Hematopoietic multipotent progenitor cell treated with erythropoietin and hydrocortisone succinate and interleukin-3 and kit ligand, for 8 days (in vitro differentiated cells): ENCODE results near the gene BMP10.

Source experiments
- DNase-seq: peaks from one replicate; pipeline ENCODE4 v3.0.0-alpha.2; 2015

BMP10 gene

GRCh38 chr2:68847751-68848150 lies 23.4 kb downstream of the BMP10 start:
- no peak for DNase-seq

GRCh38 chr2:68846091-68846490 lies 25.1 kb downstream of the BMP10 start:
- DNase-seq = no peak

- no peak for DNase-seq
Observed at GRCh38 chr2:68845043-68845442, 26.2 kb downstream of the BMP10 start.

- DNase-seq = peak; percentile 61
Observed at GRCh38 chr2:68839260-68839833, 31.9 kb downstream of the BMP10 start.

GRCh38 chr2:68838641-68839040 lies 32.6 kb downstream of the BMP10 start:
- no peak for DNase-seq

- no peak for DNase-seq
Observed at GRCh38 chr2:68837861-68838341, 33.3 kb downstream of the BMP10 start.

- DNase-seq = peak; percentile 83
Observed at GRCh38 chr2:68837164-68837860, 33.9 kb downstream of the BMP10 start.

- DNase-seq = no peak
Observed at GRCh38 chr2:68835621-68836020, 35.6 kb downstream of the BMP10 start.

GRCh38 chr2:68834737-68835376 lies 36.3 kb downstream of the BMP10 start:
- DNase-seq = peak; percentile 53

- DNase-seq = no peak
Observed at GRCh38 chr2:68833162-68833561, 38.0 kb downstream of the BMP10 start.

GRCh38 chr2:68832233-68832869 lies 38.8 kb downstream of the BMP10 start:
- peak; percentile 30 for DNase-seq

GRCh38 chr2:68831686-68832232 lies 39.4 kb downstream of the BMP10 start:
- DNase-seq = no peak

- no peak for DNase-seq
Observed at GRCh38 chr2:68829749-68830148, 41.4 kb downstream of the BMP10 start.

GRCh38 chr2:68828887-68829708 lies 42.1 kb downstream of the BMP10 start:
- peak; percentile 98 for DNase-seq

GRCh38 chr2:68827666-68828065 lies 43.5 kb downstream of the BMP10 start:
- no peak for DNase-seq

- DNase-seq = no peak
Observed at GRCh38 chr2:68825866-68826265, 45.3 kb downstream of the BMP10 start.

GRCh38 chr2:68824831-68825230 lies 46.4 kb downstream of the BMP10 start:
- no peak for DNase-seq

GRCh38 chr2:68822207-68822872 lies 48.9 kb downstream of the BMP10 start:
- DNase-seq = no peak

- no peak for DNase-seq
Observed at GRCh38 chr2:68819556-68819955, 51.6 kb downstream of the BMP10 start.

- DNase-seq = peak; percentile 62
Observed at GRCh38 chr2:68817306-68817705, 53.9 kb downstream of the BMP10 start.
